CD4-positive, alpha-beta memory T cell (primary cell): ENCODE results near the gene SHISAL2A. TPM values are rescaled to one million over a fixed set of nuclear protein-coding genes. Genes with fewer than 3 reads are reported as not detected.

Experiments used
- CTCF ChIA-PET: fragments of 350-600 bp; sonication (Branson Sonifier 250); formaldehyde crosslinking; loops from one replicate; lab custom pipeline; 2021; ENCODE audit warnings: inconsistent platforms; ENCODE audit not compliant: partially characterized antibody; lab: Charles Lee
- POLR2A ChIA-PET: fragments of 350-600 bp; sonication (Branson Sonifier 250); formaldehyde crosslinking; loops from one replicate; lab custom pipeline; 2021; ENCODE audit not compliant: partially characterized antibody; lab: Charles Lee
- DNase-seq, 5 donors: peaks; one replicate each; pipeline versions ENCODE4 v3.0.0 to v3.0.0-alpha.2; 2020 to 2022; ENCODE audit warnings: mixed read lengths in 1 of 5
- H3K27ac ChIP-seq: one replicate; pipeline ENCODE4 v1.7.0; 2013; ENCODE audit warnings: low read depth, low read length
- H3K27me3 ChIP-seq: 2 replicates; pipeline ENCODE4 v1.7.0; 2013; ENCODE audit warnings: mild to moderate bottlenecking, low read length, moderate library complexity; ENCODE audit not compliant: insufficient read depth
- H3K36me3 ChIP-seq: 2 replicates; pipeline ENCODE4 v1.7.0; 2013; ENCODE audit warnings: mild to moderate bottlenecking, low read length, moderate library complexity; ENCODE audit not compliant: insufficient read depth
- H3K4me1 ChIP-seq: 2 replicates; pipeline ENCODE4 v1.7.0; 2013; ENCODE audit warnings: mild to moderate bottlenecking, low read length, moderate library complexity; ENCODE audit not compliant: insufficient read depth
- H3K4me3 ChIP-seq, 2 donors: one replicate each; pipeline ENCODE4 v1.7.0; 2013; ENCODE audit warnings: low read length in 2 of 2, mild to moderate bottlenecking in 1 of 2
- H3K9me3 ChIP-seq, 2 donors: one replicate each; pipeline ENCODE4 v1.7.0; 2013; ENCODE audit warnings: low read length in 2 of 2, control low read depth in 1 of 2; ENCODE audit not compliant: control insufficient read depth in 1 of 2
- H3K27ac Mint-ChIP-seq, 7 donors: one replicate each; pipeline ENCODE4 v1.8.0; 2020 to 2021; ENCODE audit warnings: mixed read lengths in 7 of 7, mild to moderate bottlenecking in 6 of 7, inconsistent platforms in 3 of 7, moderate library complexity in 3 of 7
- H3K27me3 Mint-ChIP-seq, 2 donors: one replicate each; pipeline ENCODE4 v1.8.0; 2020 to 2021; ENCODE audit warnings: mixed read lengths in 2 of 2
- H3K36me3 Mint-ChIP-seq, 2 donors: one replicate each; pipeline ENCODE4 v1.8.0; 2020 to 2021; ENCODE audit warnings: mixed read lengths in 2 of 2, inconsistent platforms in 1 of 2, mild to moderate bottlenecking in 1 of 2
- H3K4me1 Mint-ChIP-seq, 4 donors: one replicate each; pipeline ENCODE4 v1.8.0; 2020 to 2021; ENCODE audit warnings: mixed read lengths in 4 of 4, mild to moderate bottlenecking in 1 of 4
- H3K4me3 Mint-ChIP-seq, 8 donors: one replicate each; pipeline ENCODE4 v1.8.0; 2020 to 2021; ENCODE audit warnings: mixed read lengths in 8 of 8, mild to moderate bottlenecking in 7 of 8, moderate library complexity in 6 of 8, inconsistent platforms in 3 of 8
- H3K9me3 Mint-ChIP-seq, 8 donors: one replicate each; pipeline ENCODE4 v1.8.0; 2020 to 2021; ENCODE audit warnings: mixed read lengths in 8 of 8, mild to moderate bottlenecking in 5 of 8, inconsistent platforms in 3 of 8, moderate library complexity in 1 of 8
- intact Hi-C: fragments of 100-400 bp; cut with micrococcal nuclease; formaldehyde crosslinking; loops from one replicate; pipeline ENCODE4 v1.15.1; 2023
- polyA plus RNA-seq, 2 donors: library from polyadenylated mRNA; unstranded; fragments of 300-500 nt; fragmentation: Illumina TruSeq; gene quantifications; one replicate each; pipeline ENCODE4 v1.2.3, GENCODE V29; 2021
- total RNA-seq, 2 experiments: library from RNA; stranded (reverse); gene quantifications; one replicate each; pipeline ENCODE4 v1.2.3, GENCODE V29; 2021

The SHISAL2A gene
- total and polyA plus RNA-seq, 4 experiments from 2014 or later: 3.2 to 75.6 (median 36.6) TPM

DNA sequence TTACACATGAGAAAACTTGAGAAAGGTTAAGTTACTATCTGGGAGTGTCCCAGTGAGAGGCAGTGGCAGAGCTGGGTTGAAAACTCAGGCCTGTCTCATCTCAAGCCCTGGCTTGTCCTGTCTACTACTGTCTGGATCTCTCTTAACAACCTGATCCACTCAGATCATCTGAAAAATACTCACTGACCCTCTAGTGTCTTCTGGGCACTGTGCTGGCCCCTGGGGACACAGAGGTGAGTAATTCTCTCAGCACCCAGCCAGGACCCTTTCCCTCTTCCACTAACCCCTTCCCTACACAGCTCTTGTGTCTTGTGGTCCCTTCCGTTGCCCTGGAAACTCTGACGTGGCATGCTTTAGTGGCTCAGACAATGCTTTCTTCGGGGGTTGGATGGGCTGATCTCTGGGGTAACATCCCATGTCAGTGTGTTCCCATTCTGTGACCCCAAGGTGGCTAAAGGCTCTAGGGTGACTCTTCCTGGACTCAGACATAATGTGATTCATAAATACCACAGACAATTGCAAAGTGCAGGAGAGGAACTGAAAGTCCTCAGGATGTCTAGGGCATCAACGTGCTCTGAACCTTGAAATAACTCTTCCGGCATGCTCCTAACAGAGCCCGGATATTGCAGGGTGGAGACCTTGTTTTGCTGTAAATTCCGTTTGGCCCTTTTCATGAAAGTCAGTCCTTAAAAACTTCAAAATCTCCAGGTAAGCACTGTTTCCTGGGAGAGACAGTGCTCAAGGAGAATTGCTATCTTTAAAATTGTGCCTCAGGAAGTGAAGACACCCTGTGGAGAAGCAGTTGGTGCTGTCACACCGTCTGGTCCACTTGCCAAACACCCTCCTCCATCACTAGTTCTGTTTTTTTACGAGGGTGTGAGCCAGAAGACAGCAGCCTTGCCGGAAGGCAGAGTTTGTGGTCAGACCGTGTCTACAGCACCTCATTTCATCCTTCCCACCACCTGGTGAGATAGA, 4.0 kb downstream of the SHISAL2A start:
- Mint-ChIP-seq H3K4me1 (peaks cover 61 to 86% (median 75%) of the 10 kb centered on the region in 4 donors), H3K27ac (peak overlapping the region; percentile 96 to 100 (median 100)), H3K27me3 (no peaks in the 10 kb centered on the region), H3K36me3 (peaks cover 17 to 25% of the 10 kb centered on the region in 2 donors), H3K9me3 (peaks cover 0 to 3% (median 0%) of the 10 kb centered on the region in 8 donors), H3K4me3 (peak overlapping the region; percentile 77 to 91 (median 87))
- Histone ChIP-seq H3K9me3 (no peaks in the 10 kb centered on the region), H3K27ac (peak overlapping the region; percentile 85), H3K4me1 (peaks cover 92% of the 10 kb centered on the region), H3K27me3 (no peaks in the 10 kb centered on the region), H3K4me3 (peak overlapping the region; percentile 0 to 20), H3K36me3 (no peaks in the 10 kb centered on the region)
- POLR2A ChIA-PET: interaction anchor here (0.6 to 10.9 kb wide), 18 partner anchors 9 to 580 kb away, joined by 3 to 188 read pairs (median 5); partner anchors contain the start of genes BTF3L4, CC2D1B, GPX7 and ORC1
- intact Hi-C loops: loop anchor here (1.0 to 5.0 kb wide), 4 partner anchors 35 to 270 kb away; partner anchors contain the start of genes CC2D1B, GPX7 and TUT4
- DNase-seq: peak; percentile 83 to 92 (median 85)
- CTCF ChIA-PET: interaction anchor here (1.2 to 2.2 kb wide), 3 partner anchors 15 to 33 kb away, joined by 3 to 9 read pairs (median 3); no protein-coding TSS in a partner anchor

DNA sequence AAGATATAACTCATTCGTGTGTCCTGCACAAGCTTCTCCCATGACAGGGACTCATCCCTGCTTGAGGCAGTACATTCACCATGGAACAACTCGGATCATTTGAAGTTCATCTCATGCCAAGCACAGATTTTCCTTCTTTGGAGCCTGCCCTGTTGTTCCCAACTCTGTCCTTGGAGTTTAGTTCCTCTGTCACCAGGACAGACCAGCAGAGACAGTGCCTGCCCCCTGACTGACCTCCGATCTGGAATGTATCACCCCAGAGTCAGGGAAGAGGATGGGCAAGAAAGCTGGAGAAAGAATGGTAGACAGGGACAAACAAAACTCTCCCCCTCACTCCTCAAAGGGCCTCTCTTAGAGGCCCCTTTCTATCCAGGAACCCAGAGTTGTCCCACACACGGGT, 5.0 kb downstream of the SHISAL2A start:
- DNase-seq: no peak
- H3K4me1 ChIP-seq: peaks cover 86% of the 10 kb centered on the region
- peaks cover 3% of the 10 kb centered on the region for H3K36me3 ChIP-seq
- peaks cover 61 to 85% (median 75%) of the 10 kb centered on the region in 4 donors for H3K4me1 Mint-ChIP-seq
- no peaks in the 10 kb centered on the region for H3K27me3 ChIP-seq
- no peaks in the 10 kb centered on the region for H3K27me3 Mint-ChIP-seq
- ChIA-PET CTCF (interaction anchor here (0.8 to 2.2 kb wide), 5 partner anchors 8 to 496 kb away, joined by 3 to 9 read pairs (median 3); partner anchors contain the start of gene ZFYVE9), POLR2A (interaction anchor here (0.9 to 10.9 kb wide), 13 partner anchors 10 to 581 kb away, joined by 3 to 188 read pairs (median 6); partner anchors contain the start of genes BTF3L4, CC2D1B, GPX7 and ORC1)
- intact Hi-C loops: loop anchor here (1.0 to 5.0 kb wide), 4 partner anchors 36 to 271 kb away; partner anchors contain the start of genes CC2D1B, GPX7 and TUT4
- peak overlapping the region; percentile 85 for H3K27ac ChIP-seq
- H3K27ac Mint-ChIP-seq: peak overlapping the region; percentile 96 to 100 (median 100)
- H3K9me3 ChIP-seq: no peaks in the 10 kb centered on the region
- H3K36me3 Mint-ChIP-seq: peaks cover 20 to 28% of the 10 kb centered on the region in 2 donors
- H3K9me3 Mint-ChIP-seq: peaks cover 0 to 3% (median 0%) of the 10 kb centered on the region in 8 donors
- H3K4me3 ChIP-seq: peak overlapping the region in 1 of 2 donors; percentile 12
- H3K4me3 Mint-ChIP-seq: peak overlapping the region; percentile 12 to 91 (median 87)

DNA sequence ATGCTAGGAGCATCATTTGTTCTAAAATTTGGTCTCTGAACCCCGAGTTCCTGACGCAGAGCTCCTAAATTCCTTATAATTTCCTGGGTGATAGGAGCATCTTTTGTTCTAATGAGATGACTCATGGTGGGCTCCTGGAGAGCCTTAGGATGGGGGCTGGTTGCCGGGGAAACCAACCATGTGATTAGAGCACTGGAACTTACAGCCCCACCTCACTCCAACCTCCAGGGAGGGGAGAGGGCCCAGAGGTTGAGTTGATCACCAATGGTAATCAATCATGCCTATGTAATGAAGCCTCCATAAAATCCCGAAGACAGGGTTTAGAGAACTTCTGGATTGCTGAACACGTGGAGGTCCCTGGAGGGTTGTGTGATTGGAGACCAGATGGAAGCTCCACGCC, 7.7 kb downstream of the SHISAL2A start:
- Mint-ChIP-seq H3K27me3 (no peaks in the 10 kb centered on the region), H3K4me1 (peaks cover 46 to 73% (median 56%) of the 10 kb centered on the region in 4 donors), H3K27ac (peak overlapping the region; percentile 57 to 89 (median 77)), H3K4me3 (peak overlapping the region in 2 of 8 donors; percentile 60 to 67), H3K9me3 (peaks cover 0 to 3% (median 0%) of the 10 kb centered on the region in 8 donors), H3K36me3 (peaks cover 26 to 32% of the 10 kb centered on the region in 2 donors)
- ChIA-PET CTCF (interaction anchor here (1.3 kb wide), 1 partner anchor 36 kb away, joined by 3 read pairs; no protein-coding TSS in a partner anchor), POLR2A (interaction anchor here (0.5 to 10.9 kb wide), 6 partner anchors 11 to 217 kb away, joined by 3 to 188 read pairs (median 4); partner anchors contain the start of gene GPX7)
- Histone ChIP-seq H3K9me3 (no peaks in the 10 kb centered on the region), H3K27ac (no peak overlapping the region), H3K27me3 (no peaks in the 10 kb centered on the region), H3K4me3 (no peak overlapping the region), H3K4me1 (peaks cover 65% of the 10 kb centered on the region), H3K36me3 (peaks cover 4% of the 10 kb centered on the region)
- DNase-seq: no peak
- intact Hi-C loops: no loop called here

DNA sequence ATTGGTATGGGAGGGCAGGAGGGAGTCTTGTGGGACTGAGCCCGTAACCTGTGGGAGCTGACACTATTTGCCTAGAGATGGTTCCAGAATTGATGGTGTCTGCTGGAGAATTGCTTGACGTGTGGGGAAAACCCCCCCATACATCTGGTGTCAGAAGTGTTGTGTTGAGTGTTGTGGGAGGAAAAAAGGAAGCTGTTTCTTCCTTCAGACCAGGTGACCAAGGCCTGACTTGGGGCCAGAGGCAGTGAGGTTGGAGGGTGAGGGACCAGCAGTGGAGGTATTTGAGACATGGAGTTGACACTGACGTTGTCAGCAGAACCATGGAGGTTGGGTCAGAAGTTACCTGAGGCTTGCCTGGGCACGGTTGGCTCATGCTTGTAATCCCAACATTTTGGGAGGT, 8.3 kb downstream of the SHISAL2A start:
- POLR2A ChIA-PET: interaction anchor here (1.3 to 10.9 kb wide), 6 partner anchors 9 to 218 kb away, joined by 3 to 188 read pairs (median 4); partner anchors contain the start of genes GPX7 and SHISAL2A
- H3K4me1 Mint-ChIP-seq: peaks cover 43 to 70% (median 52%) of the 10 kb centered on the region in 4 donors
- no peak overlapping the region for H3K27ac ChIP-seq

DNA sequence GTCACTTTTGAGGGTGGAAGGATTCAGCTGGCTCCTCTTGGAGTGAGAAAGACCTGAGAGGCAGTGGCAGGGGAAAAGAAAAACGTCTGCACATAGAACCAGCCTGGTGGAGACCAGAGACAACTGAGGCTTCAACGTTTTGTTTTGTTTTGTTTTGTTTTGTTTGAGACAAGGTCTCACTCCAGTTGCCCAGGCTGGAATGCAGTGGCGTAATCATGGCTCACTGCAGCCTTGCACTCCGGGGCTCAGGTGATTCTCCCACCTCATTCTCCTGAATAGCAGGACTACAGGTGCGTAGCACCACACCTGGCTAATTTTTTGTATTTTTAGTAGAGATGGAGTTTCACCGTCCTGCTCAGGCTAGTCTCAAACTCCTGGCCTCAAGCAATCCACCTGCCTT, 12.3 kb downstream of the SHISAL2A start:
- no peak overlapping the region for H3K27ac ChIP-seq
- Mint-ChIP-seq H3K4me1 (peaks cover 21 to 40% (median 31%) of the 10 kb centered on the region in 4 donors), H3K27ac (peak overlapping the region in 3 of 7 donors; percentile 48 to 59 (median 56)), H3K36me3 (peaks cover 39 to 60% of the 10 kb centered on the region in 2 donors), H3K27me3 (no peaks in the 10 kb centered on the region), H3K4me3 (no peak overlapping the region), H3K9me3 (peaks cover 0 to 3% (median 0%) of the 10 kb centered on the region in 8 donors)
- no peak for DNase-seq
- peaks cover 4% of the 10 kb centered on the region for H3K36me3 ChIP-seq
- peaks cover 20% of the 10 kb centered on the region for H3K4me1 ChIP-seq
- intact Hi-C loops: no loop called here
- H3K9me3 ChIP-seq: no peaks in the 10 kb centered on the region
- H3K27me3 ChIP-seq: no peaks in the 10 kb centered on the region
- ChIA-PET CTCF (interaction anchor here (1.7 kb wide), 1 partner anchor 41 kb away, joined by 4 read pairs; no protein-coding TSS in a partner anchor), POLR2A (interaction anchor here (1.3 to 1.9 kb wide), 3 partner anchors 10 to 92 kb away, joined by 3 to 10 read pairs (median 6); partner anchors contain the start of genes SHISAL2A and TUT4)
- H3K4me3 ChIP-seq: no peak overlapping the region

More for the DNA sequence above, 8.3 kb downstream of the SHISAL2A start:
- H3K27ac Mint-ChIP-seq: peak overlapping the region; percentile 69 to 91 (median 87)
- Histone ChIP-seq H3K27me3 (no peaks in the 10 kb centered on the region), H3K9me3 (no peaks in the 10 kb centered on the region), H3K4me1 (peaks cover 59% of the 10 kb centered on the region), H3K4me3 (no peak overlapping the region), H3K36me3 (peaks cover 4% of the 10 kb centered on the region)
- H3K9me3 Mint-ChIP-seq: peaks cover 0 to 3% (median 0%) of the 10 kb centered on the region in 8 donors
- DNase-seq: no peak
- H3K36me3 Mint-ChIP-seq: peaks cover 26 to 37% of the 10 kb centered on the region in 2 donors
- CTCF ChIA-PET: interaction anchor here (1.3 kb wide), 1 partner anchor 37 kb away, joined by 3 read pairs; no protein-coding TSS in a partner anchor
- H3K4me3 Mint-ChIP-seq: peak overlapping the region in 7 of 8 donors; percentile 6 to 75 (median 42)
- intact Hi-C loops: no loop called here
- no peaks in the 10 kb centered on the region for H3K27me3 Mint-ChIP-seq

DNA sequence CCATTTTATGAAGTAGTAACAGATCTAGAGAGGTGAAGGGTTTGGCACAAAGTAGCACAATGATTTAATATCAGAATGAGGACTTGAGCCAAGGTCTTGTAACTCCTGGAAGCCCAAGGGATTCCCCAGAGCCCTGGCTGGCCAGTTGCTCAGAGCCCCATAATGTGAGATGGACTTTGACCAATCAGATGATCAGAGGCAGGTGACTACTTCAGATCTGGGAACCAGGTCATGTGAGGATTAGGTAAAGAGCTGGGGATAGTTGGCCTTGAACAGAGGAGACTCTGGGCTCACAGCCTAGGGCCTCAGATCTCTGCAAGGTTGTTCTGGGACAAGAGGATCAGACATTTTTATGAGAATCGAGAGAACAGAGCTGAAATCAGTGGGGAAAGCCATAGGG, 18.9 kb downstream of the SHISAL2A start:
- DNase-seq: no peak
- Histone ChIP-seq H3K9me3 (no peaks in the 10 kb centered on the region), H3K27ac (no peak overlapping the region), H3K36me3 (peaks cover 4% of the 10 kb centered on the region), H3K4me3 (no peak overlapping the region), H3K4me1 (no peaks in the 10 kb centered on the region), H3K27me3 (no peaks in the 10 kb centered on the region)
- Mint-ChIP-seq H3K36me3 (peaks cover 48 to 59% of the 10 kb centered on the region in 2 donors), H3K27ac (peak overlapping the region; percentile 18 to 79 (median 49)), H3K4me1 (peaks cover 9 to 21% (median 17%) of the 10 kb centered on the region in 4 donors), H3K4me3 (no peak overlapping the region), H3K27me3 (no peaks in the 10 kb centered on the region), H3K9me3 (peaks cover 0 to 2% (median 0%) of the 10 kb centered on the region in 8 donors)
- ChIA-PET CTCF (interaction anchor here (0.5 to 1.1 kb wide), 3 partner anchors 14 to 176 kb away, joined by 3 read pairs; no protein-coding TSS in a partner anchor), POLR2A (interaction anchor here (0.9 to 1.4 kb wide), 3 partner anchors 11 to 228 kb away, joined by 3 to 6 read pairs (median 5); no protein-coding TSS in a partner anchor)
- intact Hi-C loops: no loop called here
